Skeletal muscle tissue (tissue), 4 donors: Measurements from ENCODE around the gene SLC4A1. TPM values are rescaled to one million over a fixed set of nuclear protein-coding genes. Genes with fewer than 3 reads are reported as not detected.

Source experiments
- H3K27ac ChIP-seq: one replicate; pipeline ENCODE4 v1.7.0; 2013; ENCODE audit warnings: mild to moderate bottlenecking, low read depth, low read length, inconsistent platforms
- H3K27me3 ChIP-seq, 3 donors: one replicate each; pipeline ENCODE4 v1.7.0; 2013; ENCODE audit warnings: low read length in 3 of 3; ENCODE audit not compliant: control insufficient read depth in 3 of 3, insufficient read depth in 3 of 3
- H3K36me3 ChIP-seq, 3 donors: one replicate each; pipeline ENCODE4 v1.7.0; 2013; ENCODE audit warnings: low read length in 3 of 3; ENCODE audit not compliant: control insufficient read depth in 3 of 3, insufficient read depth in 3 of 3
- H3K4me1 ChIP-seq, 3 donors: one replicate each; pipeline ENCODE4 v1.7.0; 2013; ENCODE audit warnings: low read length in 3 of 3, mild to moderate bottlenecking in 3 of 3; ENCODE audit not compliant: control insufficient read depth in 3 of 3, insufficient read depth in 3 of 3
- H3K4me3 ChIP-seq, 3 donors: one replicate each; pipeline ENCODE4 v1.7.0; 2013; ENCODE audit warnings: low read length in 3 of 3
- H3K9ac ChIP-seq, 3 donors: one replicate each; pipeline ENCODE4 v1.7.0; 2013; ENCODE audit warnings: low read length in 3 of 3, mild to moderate bottlenecking in 3 of 3, moderate library complexity in 2 of 3, low read depth in 1 of 3
- H3K9me3 ChIP-seq, 3 donors: one replicate each; pipeline ENCODE4 v1.7.0; 2013; ENCODE audit warnings: low read length in 3 of 3; ENCODE audit not compliant: control insufficient read depth in 3 of 3
- total RNA-seq: library from RNA; depleted of rRNA; stranded (reverse); fragments of >200 nt; gene quantifications from one replicate; pipeline ENCODE4 v1.2.3, GENCODE V29; 2014
- donor health status: Osteomylitis.

SLC4A1 gene
- total RNA-seq, 1 donor from 2014 or later: 47.0 TPM

DNA sequence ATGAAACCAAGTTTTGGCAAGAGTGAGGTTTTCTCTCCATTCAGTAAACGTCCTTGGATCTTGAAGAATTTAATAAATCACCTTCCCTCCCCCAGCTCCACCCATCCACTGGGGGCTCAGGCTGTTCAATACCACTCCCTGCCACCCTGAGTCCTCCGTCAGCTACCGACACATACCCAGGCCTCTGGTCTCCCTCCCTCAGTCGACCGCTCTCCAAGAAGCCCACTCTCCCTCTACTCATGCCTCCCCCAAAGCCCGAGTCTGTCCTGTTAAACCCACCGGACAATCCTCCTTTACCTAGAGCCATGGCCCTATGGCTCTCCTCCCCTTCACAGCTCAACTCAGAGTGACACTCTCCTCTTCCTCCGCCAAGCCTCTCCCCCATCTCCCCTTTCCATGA, 19.7 kb upstream of the SLC4A1 start:
- H3K9ac ChIP-seq: no peak overlapping the region
- peaks cover 0 to 2% (median 0%) of the 10 kb centered on the region in 3 donors for H3K4me1 ChIP-seq
- H3K27ac ChIP-seq: no peak overlapping the region
- no peaks in the 10 kb centered on the region for H3K36me3 ChIP-seq
- no peaks in the 10 kb centered on the region for H3K9me3 ChIP-seq
- H3K27me3 ChIP-seq: peaks cover 0 to 3% (median 0%) of the 10 kb centered on the region in 3 donors
- H3K4me3 ChIP-seq: no peak overlapping the region

DNA sequence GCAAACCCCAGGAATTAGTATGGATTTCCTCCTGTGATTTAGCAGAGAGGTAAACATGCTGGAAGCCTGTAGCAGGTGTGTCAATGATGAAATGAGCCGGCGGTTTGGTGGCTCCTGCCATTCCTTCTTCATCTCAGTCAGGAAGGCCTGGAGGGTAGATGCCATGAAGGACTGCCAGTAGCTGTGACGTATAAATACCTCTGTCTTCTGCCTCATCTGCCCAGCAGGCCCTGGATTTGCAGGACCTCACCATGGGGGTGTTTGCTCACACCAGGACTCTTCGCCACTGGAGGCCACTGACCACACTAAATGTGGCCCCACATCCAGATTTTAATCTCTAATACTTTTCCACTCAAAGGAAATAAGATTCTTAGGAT, 16.1 kb upstream of the SLC4A1 start:
- H3K27me3 ChIP-seq: peaks cover 0 to 3% (median 0%) of the 10 kb centered on the region in 3 donors
- no peak overlapping the region for H3K4me3 ChIP-seq
- H3K36me3 ChIP-seq: no peaks in the 10 kb centered on the region
- H3K4me1 ChIP-seq: peaks cover 9 to 17% (median 11%) of the 10 kb centered on the region in 3 donors
- no peak overlapping the region for H3K9ac ChIP-seq
- no peaks in the 10 kb centered on the region for H3K9me3 ChIP-seq
- H3K27ac ChIP-seq: no peak overlapping the region

DNA sequence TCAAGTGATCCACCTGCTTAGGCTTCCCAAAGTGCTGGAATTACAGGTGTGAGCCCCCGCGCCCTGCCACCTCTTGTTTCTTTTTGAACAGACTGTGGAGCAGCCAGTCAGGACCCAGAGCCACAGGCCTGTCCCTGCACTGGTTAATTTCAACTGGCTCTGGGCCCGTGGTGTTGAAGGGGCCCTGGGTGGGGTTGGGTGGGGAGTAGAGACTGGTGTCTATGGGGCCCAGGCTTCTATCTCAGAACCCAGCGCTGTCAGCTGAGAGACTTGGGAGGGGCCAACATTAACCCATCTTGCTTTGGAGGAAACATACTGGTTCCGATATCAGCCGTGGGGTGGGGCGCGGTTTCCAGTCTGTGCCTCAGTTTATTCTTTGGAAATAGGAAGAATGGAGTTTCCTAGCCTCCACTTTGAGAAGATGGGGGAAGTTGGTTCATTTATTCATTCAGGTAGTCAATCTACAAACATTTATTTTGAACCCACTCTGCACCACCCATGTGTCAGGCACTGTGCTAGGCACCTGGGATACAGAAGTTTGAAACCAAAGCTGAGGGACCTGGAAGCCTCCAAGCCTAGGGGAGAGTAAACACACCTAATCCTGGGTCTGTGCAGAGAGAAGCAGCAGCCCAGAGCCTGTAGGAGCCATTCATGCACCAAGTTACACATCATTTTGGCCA, 15.5 kb upstream of the SLC4A1 start:
- Histone ChIP-seq H3K27me3 (peaks cover 0 to 2% (median 0%) of the 10 kb centered on the region in 3 donors), H3K9ac (no peak overlapping the region), H3K9me3 (no peaks in the 10 kb centered on the region), H3K27ac (no peak overlapping the region), H3K36me3 (no peaks in the 10 kb centered on the region), H3K4me3 (no peak overlapping the region), H3K4me1 (peaks cover 9 to 16% (median 11%) of the 10 kb centered on the region in 3 donors)

DNA sequence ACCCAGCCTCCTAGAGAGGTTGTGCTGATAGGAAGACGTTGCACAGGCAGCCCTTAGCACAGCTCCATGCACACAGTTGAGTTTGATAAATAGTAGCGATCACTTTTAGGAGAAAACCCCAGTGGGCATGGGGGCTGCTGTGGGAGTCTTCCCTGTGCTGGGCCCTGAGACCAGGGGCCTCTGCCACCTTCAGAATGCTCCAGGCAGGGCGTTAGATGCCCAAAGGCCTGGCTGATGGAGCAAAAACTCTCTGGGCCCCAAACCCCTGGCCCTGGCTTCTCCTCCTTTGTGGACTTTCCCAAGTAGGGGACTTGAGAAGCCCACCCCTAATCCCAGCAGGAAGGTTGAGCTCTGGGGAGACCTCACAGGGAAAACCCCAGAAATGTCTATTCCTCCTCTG, 14.3 kb upstream of the SLC4A1 start:
- H3K9ac ChIP-seq: no peak overlapping the region
- H3K4me1 ChIP-seq: peaks cover 9 to 16% (median 11%) of the 10 kb centered on the region in 3 donors
- no peaks in the 10 kb centered on the region for H3K36me3 ChIP-seq
- no peak overlapping the region for H3K4me3 ChIP-seq
- H3K27me3 ChIP-seq: no peaks in the 10 kb centered on the region
- no peaks in the 10 kb centered on the region for H3K9me3 ChIP-seq
- H3K27ac ChIP-seq: no peak overlapping the region

DNA sequence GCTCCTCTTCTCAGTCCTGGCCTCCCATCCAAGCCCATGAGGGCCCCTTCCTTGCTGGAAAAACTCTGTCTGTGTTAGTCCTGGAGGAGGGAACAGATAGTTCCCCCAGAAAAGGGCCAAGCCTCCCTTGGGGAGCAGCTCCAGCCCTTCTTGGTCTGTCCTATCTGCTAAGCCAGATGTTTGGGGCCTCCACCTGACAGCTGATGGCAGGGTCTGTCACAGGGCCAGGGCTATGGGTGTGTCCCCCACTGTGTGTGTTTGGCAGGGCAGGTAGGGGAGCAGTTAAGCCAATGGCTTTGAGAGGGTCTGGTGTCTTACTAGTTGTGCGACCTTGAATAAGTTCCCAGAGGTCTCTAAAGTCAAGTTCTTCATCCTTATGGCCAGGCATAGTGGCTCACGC, 13.6 kb upstream of the SLC4A1 start:
- Histone ChIP-seq H3K27me3 (no peaks in the 10 kb centered on the region), H3K9ac (no peak overlapping the region), H3K27ac (no peak overlapping the region), H3K9me3 (no peaks in the 10 kb centered on the region), H3K4me3 (no peak overlapping the region), H3K4me1 (peaks cover 9 to 16% (median 11%) of the 10 kb centered on the region in 3 donors), H3K36me3 (no peaks in the 10 kb centered on the region)

- no peaks in the 10 kb centered on the region for H3K36me3 ChIP-seq
- H3K4me1 ChIP-seq: peaks cover 9 to 16% (median 11%) of the 10 kb centered on the region in 3 donors
- no peaks in the 10 kb centered on the region for H3K9me3 ChIP-seq
- no peak overlapping the region for H3K9ac ChIP-seq
- no peak overlapping the region for H3K4me3 ChIP-seq
- H3K27me3 ChIP-seq: no peaks in the 10 kb centered on the region
- H3K27ac ChIP-seq: peak overlapping the region; percentile 72
Measured at GRCh38 chr17:44280392-44280937, 12.5 kb upstream of the SLC4A1 start.

DNA sequence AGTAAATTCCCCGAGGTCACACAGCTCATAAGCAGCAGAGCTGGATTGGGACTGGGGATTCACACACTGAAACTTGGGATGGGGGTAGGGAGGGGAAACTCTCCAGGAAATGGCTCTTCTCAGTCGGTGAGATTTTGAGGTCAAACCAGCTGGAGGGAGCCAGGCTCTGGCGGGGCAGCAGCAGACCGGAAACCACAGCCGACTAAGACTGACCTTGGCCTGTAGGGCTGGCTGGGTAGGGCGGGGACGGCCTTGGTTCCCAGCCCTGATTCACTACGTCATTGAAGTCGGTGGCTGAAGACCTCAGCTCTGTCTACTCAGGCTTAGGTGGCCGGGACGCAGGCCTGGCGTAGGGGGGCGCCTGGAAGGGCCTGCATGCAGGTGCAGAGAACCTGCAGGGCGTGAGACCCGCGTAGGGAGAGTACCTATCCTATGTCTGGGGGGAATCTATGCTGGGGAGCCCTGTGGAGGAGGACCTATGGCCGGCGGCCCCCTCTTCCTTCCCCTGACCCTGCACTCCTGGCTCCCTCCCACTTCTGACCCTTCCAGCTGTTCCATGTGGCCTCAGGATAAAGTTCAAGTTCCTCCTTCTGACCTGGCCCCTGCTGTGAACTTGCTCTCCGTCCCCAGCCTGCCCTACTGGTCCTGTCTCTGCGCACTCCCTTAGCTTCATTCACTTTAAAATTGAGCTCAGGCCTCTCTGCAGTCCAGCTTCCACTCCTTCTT, 11.9 kb upstream of the SLC4A1 start:
- H3K27me3 ChIP-seq: no peaks in the 10 kb centered on the region
- H3K4me1 ChIP-seq: peaks cover 9 to 16% (median 11%) of the 10 kb centered on the region in 3 donors
- H3K9me3 ChIP-seq: no peaks in the 10 kb centered on the region
- H3K36me3 ChIP-seq: no peaks in the 10 kb centered on the region
- peak overlapping the region; percentile 72 for H3K27ac ChIP-seq
- H3K9ac ChIP-seq: peak overlapping the region in 2 of 3 donors; percentile 33 to 45
- H3K4me3 ChIP-seq: no peak overlapping the region

DNA sequence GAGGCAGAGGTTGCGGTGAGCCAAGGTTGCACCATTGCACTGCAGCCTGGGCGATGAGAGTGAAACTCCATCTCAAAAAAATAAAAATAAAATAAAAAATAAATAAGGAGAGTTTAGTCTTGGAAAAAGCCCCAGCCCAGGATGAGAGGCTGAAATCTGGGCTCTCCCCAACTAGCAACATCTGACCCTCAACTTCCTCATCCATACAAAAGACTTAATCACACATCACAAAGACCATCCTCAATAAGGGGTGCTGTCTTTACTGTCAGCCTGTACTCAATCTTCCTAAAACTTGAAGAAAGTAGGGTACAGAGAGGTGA, 11.4 kb upstream of the SLC4A1 start:
- H3K4me1 ChIP-seq: peaks cover 9 to 16% (median 11%) of the 10 kb centered on the region in 3 donors
- no peaks in the 10 kb centered on the region for H3K27me3 ChIP-seq
- H3K4me3 ChIP-seq: no peak overlapping the region
- H3K27ac ChIP-seq: peak overlapping the region; percentile 72
- H3K9me3 ChIP-seq: no peaks in the 10 kb centered on the region
- H3K9ac ChIP-seq: no peak overlapping the region
- H3K36me3 ChIP-seq: no peaks in the 10 kb centered on the region

- Histone ChIP-seq H3K27me3 (no peaks in the 10 kb centered on the region), H3K9ac (no peak overlapping the region), H3K36me3 (no peaks in the 10 kb centered on the region), H3K4me3 (no peak overlapping the region), H3K27ac (no peak overlapping the region), H3K9me3 (no peaks in the 10 kb centered on the region), H3K4me1 (peaks cover 9 to 18% (median 11%) of the 10 kb centered on the region in 3 donors)
Measured at GRCh38 chr17:44277976-44278375, 10.0 kb upstream of the SLC4A1 start.

DNA sequence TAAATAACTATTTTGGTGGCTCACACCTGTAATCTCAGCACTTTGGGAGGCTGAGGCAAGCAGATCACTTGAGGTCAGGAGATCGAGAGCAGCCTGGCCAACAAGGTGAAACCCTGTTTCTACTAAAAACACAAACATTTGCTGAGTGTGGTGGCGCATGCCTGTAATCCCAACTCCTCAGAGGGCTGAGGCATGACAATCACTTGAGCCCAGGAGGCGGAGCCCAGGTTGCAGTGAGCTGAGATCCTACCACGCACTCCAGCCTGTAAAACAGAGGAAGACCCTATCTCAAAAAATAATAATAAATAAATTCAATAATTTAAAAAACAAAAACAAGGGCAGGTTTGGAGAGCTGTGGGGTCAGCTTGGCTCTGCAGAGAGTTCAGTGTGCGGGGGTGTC, 5.7 kb upstream of the SLC4A1 start:
- H3K9me3 ChIP-seq: no peaks in the 10 kb centered on the region
- H3K4me1 ChIP-seq: peaks cover 6 to 16% (median 9%) of the 10 kb centered on the region in 3 donors
- H3K4me3 ChIP-seq: no peak overlapping the region
- peaks cover 0 to 8% (median 0%) of the 10 kb centered on the region in 3 donors for H3K27me3 ChIP-seq
- H3K27ac ChIP-seq: no peak overlapping the region
- H3K36me3 ChIP-seq: no peaks in the 10 kb centered on the region
- H3K9ac ChIP-seq: no peak overlapping the region
